ENCODE results near the gene CNOT6. TPM values are rescaled to one million over a fixed set of nuclear protein-coding genes. Genes with fewer than 3 reads are reported as not detected.
A peak's percentile ranks its signal among the peaks of the same experiment; 100 is the strongest.

Gene CNOT6
- total RNA-seq, 1 experiment from 2014 or later = 73.1 TPM

GRCh38 chr5:180467028-180467975 lies 26.9 kb upstream of the CNOT6 start:
- H3K36me3 Mint-ChIP-seq (ENCODE audit: insufficient read depth, unreplicated experiment) = no peaks in the 10 kb centered on the region
- BruUV-seq (replicated peaks) = TSS peak; percentile 56
- no peaks in the 10 kb centered on the region for H3K9me3 Mint-ChIP-seq (ENCODE audit: unreplicated experiment)
- no peaks in the 10 kb centered on the region for H3K27me3 Mint-ChIP-seq (ENCODE audit: insufficient read depth, unreplicated experiment)
- ChIA-PET CTCF (interaction anchor here (0.5 to 11.9 kb wide), 10 partner anchors 8 to 341 kb away, joined by 3 to 212 read pairs (median 4); partner anchors contain the start of genes MAPK9 and RASGEF1C), POLR2A (interaction anchor here (1.0 to 3.0 kb wide), 9 partner anchors 13 to 177 kb away, joined by 3 to 16 read pairs (median 6); partner anchors contain the start of gene CNOT6)
- intact Hi-C loops (cut with micrococcal nuclease) = loop anchor here (1.0 to 5.0 kb wide), 3 partner anchors 26 to 140 kb away; no protein-coding TSS in a partner anchor
- peak overlapping the region; percentile 98 for H3K27ac Mint-ChIP-seq (ENCODE audit: low read depth, unreplicated experiment)
- DNase-seq (ENCODE audit: unreplicated experiment) = peak; percentile 97
- peaks cover 18% of the 10 kb centered on the region for H3K4me1 Mint-ChIP-seq (ENCODE audit: insufficient read depth, unreplicated experiment)
- TF ChIP-seq CTCF (IDR thresholded peaks at IDR 0.05; ENCODE audit: unreplicated experiment) = no peak
- peak overlapping the region; percentile 68 for H3K4me3 Mint-ChIP-seq (ENCODE audit: unreplicated experiment)

GRCh38 chr5:180467989-180468731 lies 26.0 kb upstream of the CNOT6 start:
- POLR2A ChIA-PET = interaction anchor here (0.7 to 3.0 kb wide), 5 partner anchors 17 to 178 kb away, joined by 3 to 16 read pairs (median 8); no protein-coding TSS in a partner anchor
- no TSS peak for BruUV-seq (replicated peaks)
- H3K4me1 Mint-ChIP-seq (ENCODE audit: insufficient read depth, unreplicated experiment) = peaks cover 18% of the 10 kb centered on the region
- intact Hi-C loops (cut with micrococcal nuclease) = loop anchor here (1.0 to 5.0 kb wide), 3 partner anchors 27 to 139 kb away; no protein-coding TSS in a partner anchor
- CTCF ChIA-PET = interaction anchor here (0.7 to 11.9 kb wide), 12 partner anchors 8 to 342 kb away, joined by 3 to 212 read pairs (median 4); partner anchors contain the start of genes MAPK9 and RASGEF1C
- no peaks in the 10 kb centered on the region for H3K36me3 Mint-ChIP-seq (ENCODE audit: insufficient read depth, unreplicated experiment)
- DNase-seq (ENCODE audit: unreplicated experiment) = no peak
- peak overlapping the region; percentile 98 for H3K27ac Mint-ChIP-seq (ENCODE audit: low read depth, unreplicated experiment)
- no peaks in the 10 kb centered on the region for H3K9me3 Mint-ChIP-seq (ENCODE audit: unreplicated experiment)
- no peak for TF ChIP-seq CTCF (IDR thresholded peaks at IDR 0.05; ENCODE audit: unreplicated experiment)
- H3K4me3 Mint-ChIP-seq (ENCODE audit: unreplicated experiment) = peak overlapping the region; percentile 17
- no peaks in the 10 kb centered on the region for H3K27me3 Mint-ChIP-seq (ENCODE audit: insufficient read depth, unreplicated experiment)

- no peak overlapping the region for H3K27ac Mint-ChIP-seq (ENCODE audit: low read depth, unreplicated experiment)
- CTCF ChIA-PET = interaction anchor here (0.6 to 11.9 kb wide), 20 partner anchors 8 to 343 kb away, joined by 3 to 212 read pairs (median 4); partner anchors contain the start of genes MAPK9 and RASGEF1C
- no peaks in the 10 kb centered on the region for H3K27me3 Mint-ChIP-seq (ENCODE audit: insufficient read depth, unreplicated experiment)
- intact Hi-C loops (cut with micrococcal nuclease) = loop anchor here (5.0 kb wide), 1 partner anchor 138 kb away; no protein-coding TSS in a partner anchor
- BruUV-seq (replicated peaks) = no TSS peak
- POLR2A ChIA-PET = interaction anchor here (0.7 to 5.8 kb wide), 4 partner anchors 27 to 175 kb away, joined by 3 to 37 read pairs (median 12); partner anchors contain the start of gene MAPK9
- H3K4me3 Mint-ChIP-seq (ENCODE audit: unreplicated experiment) = no peak overlapping the region
- no peaks in the 10 kb centered on the region for H3K36me3 Mint-ChIP-seq (ENCODE audit: insufficient read depth, unreplicated experiment)
- peaks cover 18% of the 10 kb centered on the region for H3K4me1 Mint-ChIP-seq (ENCODE audit: insufficient read depth, unreplicated experiment)
- DNase-seq (ENCODE audit: unreplicated experiment) = no peak
- H3K9me3 Mint-ChIP-seq (ENCODE audit: unreplicated experiment) = no peaks in the 10 kb centered on the region
- TF ChIP-seq CTCF (IDR thresholded peaks at IDR 0.05; ENCODE audit: unreplicated experiment) = no peak
Observed at GRCh38 chr5:180468732-180469585, 25.2 kb upstream of the CNOT6 start.
